HG03342 (cell line): ENCODE measurements around the gene PRRC2A.

Experiments
- ATAC-seq: cut with Tn5 transposase; IDR thresholded peaks from one replicate; pipeline ENCODE4 v1.9.1; 2021; ENCODE audit warnings: mild to moderate bottlenecking, moderate library complexity; ENCODE audit not compliant: unreplicated experiment

The PRRC2A gene

DNA sequence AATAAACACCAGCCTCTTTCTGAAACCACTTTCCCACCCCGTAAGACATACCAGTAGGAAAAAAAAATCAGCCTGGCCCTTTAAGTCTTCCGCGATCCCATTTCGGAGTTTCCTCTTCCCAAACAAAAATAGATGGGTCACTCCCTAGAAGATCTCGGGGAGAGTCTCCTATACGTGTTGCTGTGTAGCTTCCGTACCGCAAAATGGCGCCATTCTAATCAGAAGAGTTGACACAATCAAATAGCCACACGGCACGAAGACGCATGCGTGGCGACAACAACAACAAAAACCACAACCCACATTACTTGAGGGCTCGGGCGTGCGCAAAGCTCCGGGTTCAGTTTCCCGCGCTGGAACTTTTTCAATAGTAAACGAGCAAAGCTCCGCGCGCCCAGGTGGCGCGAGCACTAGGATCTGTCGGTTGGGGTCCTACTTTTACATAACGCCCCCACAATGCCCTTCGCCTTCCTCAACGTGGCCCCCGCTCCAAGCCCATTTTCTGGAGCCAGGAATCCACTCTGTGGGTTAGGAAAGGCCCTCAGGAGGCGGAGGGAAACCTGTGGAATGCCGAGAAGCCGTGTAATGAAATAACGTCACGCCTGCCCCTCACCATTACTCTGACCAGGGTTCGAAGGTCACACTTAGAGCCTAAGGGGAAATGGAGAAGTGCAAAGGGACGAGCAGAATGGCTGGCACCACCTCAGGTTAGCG lies 44.4 kb downstream of the PRRC2A start, which contains the start of gene GPANK1:
GPANK1 (minus strand) TSS at position 208 of the 711 bp plus-strand sequence. CDS start 519 bp downstream, outside the sequence.
- no peak for ATAC-seq

GRCh38 chr6:31665501-31666336 lies 45.2 kb downstream of the PRRC2A start, which contains the start of gene CSNK2B:
Gene CSNK2B, plus strand, starts transcription at chr6:31666080. Its CDS starts 752 bp downstream, at chr6:31666832.
- peak; percentile 69 for ATAC-seq

- ATAC-seq = no peak
Observed at GRCh38 chr6:31666337-31666965, 45.9 kb downstream of the PRRC2A start.

GRCh38 chr6:31669676-31670075 lies 49.2 kb downstream of the PRRC2A start, which contains the start of gene LY6G5B:
Gene LY6G5B, plus strand, starts transcription at chr6:31669976. Its CDS starts 975 bp downstream, at chr6:31670951.
- no peak for ATAC-seq

GRCh38 chr6:31676322-31676903 lies 55.9 kb downstream of the PRRC2A start:
- no peak for ATAC-seq

DNA sequence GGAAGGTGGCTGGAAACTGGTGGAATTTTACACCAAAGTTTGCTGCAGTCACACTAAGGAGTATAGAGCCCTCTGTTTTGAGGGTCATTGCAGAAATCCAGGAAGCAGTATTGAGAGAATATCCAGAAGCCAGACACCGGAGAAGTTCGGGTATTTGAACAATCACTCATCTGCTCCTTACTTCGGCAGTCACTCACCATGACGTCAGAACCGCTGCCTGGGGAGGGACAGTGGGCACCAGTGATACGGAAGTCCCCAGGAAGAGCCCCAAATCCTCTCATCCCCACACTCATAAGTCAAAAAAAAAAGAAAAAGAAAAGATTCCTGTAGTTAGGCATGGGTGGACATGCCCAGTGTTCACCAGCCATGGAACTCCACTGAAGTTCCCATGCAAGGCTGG lies 56.4 kb downstream of the PRRC2A start:
- no peak for ATAC-seq

- no peak for ATAC-seq
Observed at GRCh38 chr6:31677955-31678354, 57.4 kb downstream of the PRRC2A start.

DNA sequence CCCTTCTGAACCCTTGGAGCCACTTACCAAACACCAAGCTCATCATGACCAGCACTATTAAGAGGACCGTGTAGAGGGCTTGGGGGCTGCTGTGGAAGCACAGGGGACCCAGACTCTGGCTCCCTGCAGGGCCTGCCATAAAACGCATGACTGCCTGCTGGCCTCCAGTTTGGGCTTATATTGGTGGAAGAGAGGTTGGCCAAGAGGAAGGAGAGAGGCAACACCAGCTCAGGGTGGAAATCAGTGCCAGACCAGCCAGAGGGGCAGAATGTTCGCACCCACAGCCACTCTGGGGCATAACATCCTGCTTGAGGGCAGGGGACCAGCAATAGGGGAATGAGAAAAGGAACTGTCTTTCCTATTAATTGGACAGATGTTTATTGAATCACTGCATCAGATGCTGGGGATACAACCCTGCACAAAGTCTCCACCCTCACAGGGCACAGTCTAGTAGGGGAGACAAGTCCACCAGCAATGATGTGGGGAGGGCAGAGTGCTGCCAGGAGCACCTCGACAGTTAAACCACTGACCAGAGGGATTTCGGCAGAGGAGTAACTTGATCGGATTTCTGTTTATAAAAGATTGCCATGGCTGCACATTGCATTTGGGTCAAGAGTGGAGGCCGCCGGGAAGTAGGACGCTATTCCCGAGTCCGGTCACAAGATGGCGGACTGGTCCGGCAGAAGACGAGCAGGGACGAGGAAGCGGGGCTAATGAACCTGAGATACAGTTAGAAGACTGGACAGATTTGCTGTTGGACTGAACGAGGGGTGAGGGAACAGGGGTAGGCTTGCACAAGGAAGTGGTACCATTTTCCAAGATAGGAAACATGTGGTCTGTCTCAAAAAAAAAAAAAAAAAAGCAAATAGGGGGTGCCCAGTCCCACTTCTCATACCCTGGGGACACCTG lies 60.0 kb downstream of the PRRC2A start, which contains the start of gene LY6G5C:
LY6G5C (minus strand) TSS at position 842 of the 909 bp plus-strand sequence; CDS start at position 148, 694 bp downstream.
- no peak for ATAC-seq

DNA sequence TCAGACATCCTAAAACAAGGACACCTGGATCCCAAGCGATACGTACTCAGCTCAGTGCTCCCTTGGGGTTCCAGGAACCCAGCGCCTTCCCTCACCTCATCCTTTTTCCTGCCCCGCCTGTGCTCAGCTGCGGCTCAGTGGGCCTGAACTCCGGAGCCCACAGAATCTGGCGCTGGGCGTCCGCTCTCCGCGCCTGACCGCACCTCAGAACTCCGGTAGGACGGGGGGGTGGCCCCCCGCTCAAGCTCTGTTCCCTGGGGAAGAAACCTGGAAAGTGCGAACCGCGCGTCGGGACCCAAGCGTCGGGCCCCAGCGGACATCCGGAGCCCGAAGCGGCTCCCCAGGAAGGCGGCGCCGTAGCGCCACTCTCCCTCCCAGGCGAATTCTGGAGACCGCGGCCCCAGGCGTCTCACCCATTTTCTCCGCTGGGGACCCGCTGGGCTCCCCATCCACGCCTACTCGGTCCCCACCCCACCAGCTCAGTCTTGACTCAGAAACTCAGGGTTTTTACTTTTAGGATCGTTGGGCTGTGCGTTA lies 60.7 kb downstream of the PRRC2A start:
- ATAC-seq = no peak

- ATAC-seq = no peak
Observed at GRCh38 chr6:31683591-31683990, 63.1 kb downstream of the PRRC2A start.

DNA sequence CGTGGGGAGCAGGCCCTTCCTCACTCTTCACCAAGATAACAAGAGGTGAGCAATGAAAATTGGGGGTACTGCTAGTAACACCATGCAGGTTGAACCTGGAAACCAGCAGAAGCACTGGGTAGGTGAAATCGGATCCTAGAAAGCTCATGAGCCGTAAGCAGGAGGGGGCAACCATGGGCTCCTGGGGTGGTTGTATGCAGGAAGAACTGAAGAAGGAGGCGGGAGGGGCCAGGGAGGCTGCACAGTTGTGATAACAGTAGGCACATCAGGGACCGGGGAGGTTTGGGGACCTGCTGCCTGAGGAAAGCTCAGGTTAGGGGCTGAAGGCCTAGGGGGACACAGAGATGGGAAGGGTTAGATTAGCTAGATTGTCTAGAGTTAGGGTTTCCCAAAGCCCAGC lies 66.0 kb downstream of the PRRC2A start:
- no peak for ATAC-seq

GRCh38 chr6:31687321-31687720 lies 66.8 kb downstream of the PRRC2A start:
- no peak for ATAC-seq
